Head of caudate nucleus (tissue), 42 donors: ENCODE results near the gene RPS2.
"Not testable (repeated sequence)": the region's sequence is repeated elsewhere in the genome, so short reads cannot be mapped to it uniquely, and the experiment has no call there.

Experiments used
- DNase-seq, 42 donors: peaks; one replicate each; pipeline versions ENCODE4 v3.0.0 to v3.0.0-alpha.2; 2020 to 2021; ENCODE audit warnings: mixed read lengths in 7 of 42
- intact Hi-C: fragments of 100-400 bp; cut with DNase I; formaldehyde crosslinking; loops from one replicate; pipeline ENCODE4 v1.15.0; 2022

Gene RPS2

GRCh38 chr16:1950047-1950446 is 14.6 kb downstream of the RPS2 start:
- DNase-seq = no peak
- intact Hi-C loops = no loop called here

GRCh38 chr16:1949507-1949906 is 15.1 kb downstream of the RPS2 start:
- intact Hi-C loops = no loop called here
- no peak for DNase-seq

DNA sequence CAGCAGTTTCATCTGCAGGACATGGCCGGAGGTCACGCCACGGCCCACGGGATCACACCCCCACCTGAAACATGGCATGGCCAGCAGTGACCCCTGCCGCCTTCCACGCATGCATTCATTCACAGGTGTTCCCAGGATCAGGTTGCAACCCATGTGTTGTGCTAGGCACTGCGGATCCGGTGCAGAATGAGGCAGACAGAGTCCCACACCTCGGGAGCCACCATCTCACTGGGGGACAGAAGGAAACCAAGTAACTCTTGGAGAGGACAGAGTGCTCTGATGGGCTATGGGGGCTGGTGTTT is 17.3 kb downstream of the RPS2 start:
- intact Hi-C loops = no loop called here
- no peak for DNase-seq

DNA sequence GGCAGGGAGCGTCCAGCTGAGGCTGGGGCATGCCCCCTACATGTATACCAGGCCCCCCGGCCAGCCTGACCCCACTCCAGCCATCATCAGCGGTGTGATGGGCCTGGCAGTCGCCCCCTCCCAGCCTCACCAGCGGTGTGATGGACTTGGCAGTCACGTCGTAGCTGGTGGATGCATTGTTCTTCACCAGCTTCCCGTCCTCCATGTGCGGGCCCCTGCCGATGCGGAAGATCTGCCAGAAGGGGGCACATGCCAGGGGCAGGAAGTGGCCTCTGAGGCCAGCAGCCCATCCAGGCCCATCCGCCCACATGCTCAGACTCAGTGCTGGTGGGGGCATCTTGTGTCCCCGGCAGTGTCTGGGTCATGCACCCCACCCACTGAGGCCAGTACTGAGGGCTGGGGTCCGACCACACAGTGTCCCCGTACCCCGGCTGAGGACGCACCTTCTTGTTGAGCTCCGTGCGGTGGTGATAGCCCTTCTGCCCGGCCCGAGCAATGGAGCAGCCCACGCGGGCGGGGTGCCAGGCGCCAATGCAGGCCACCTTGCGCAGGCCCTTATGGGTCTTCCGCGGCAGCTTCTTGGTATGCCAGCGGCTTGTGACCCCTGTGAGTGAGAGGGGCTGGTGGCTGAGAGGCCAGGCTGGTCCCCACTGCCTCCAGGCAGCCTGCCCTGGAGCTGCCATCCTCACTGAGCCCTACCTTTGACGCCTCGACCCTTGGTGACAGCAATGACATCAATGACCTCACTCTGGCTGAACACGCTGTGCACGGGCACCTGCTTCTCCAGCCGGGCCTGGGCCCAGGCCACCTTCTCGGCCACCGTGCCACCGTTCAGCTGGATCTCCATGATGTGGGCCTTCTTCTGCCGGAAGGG is 17.9 kb downstream of the RPS2 start:
- no peak for DNase-seq
- intact Hi-C loops = no loop called here

DNA sequence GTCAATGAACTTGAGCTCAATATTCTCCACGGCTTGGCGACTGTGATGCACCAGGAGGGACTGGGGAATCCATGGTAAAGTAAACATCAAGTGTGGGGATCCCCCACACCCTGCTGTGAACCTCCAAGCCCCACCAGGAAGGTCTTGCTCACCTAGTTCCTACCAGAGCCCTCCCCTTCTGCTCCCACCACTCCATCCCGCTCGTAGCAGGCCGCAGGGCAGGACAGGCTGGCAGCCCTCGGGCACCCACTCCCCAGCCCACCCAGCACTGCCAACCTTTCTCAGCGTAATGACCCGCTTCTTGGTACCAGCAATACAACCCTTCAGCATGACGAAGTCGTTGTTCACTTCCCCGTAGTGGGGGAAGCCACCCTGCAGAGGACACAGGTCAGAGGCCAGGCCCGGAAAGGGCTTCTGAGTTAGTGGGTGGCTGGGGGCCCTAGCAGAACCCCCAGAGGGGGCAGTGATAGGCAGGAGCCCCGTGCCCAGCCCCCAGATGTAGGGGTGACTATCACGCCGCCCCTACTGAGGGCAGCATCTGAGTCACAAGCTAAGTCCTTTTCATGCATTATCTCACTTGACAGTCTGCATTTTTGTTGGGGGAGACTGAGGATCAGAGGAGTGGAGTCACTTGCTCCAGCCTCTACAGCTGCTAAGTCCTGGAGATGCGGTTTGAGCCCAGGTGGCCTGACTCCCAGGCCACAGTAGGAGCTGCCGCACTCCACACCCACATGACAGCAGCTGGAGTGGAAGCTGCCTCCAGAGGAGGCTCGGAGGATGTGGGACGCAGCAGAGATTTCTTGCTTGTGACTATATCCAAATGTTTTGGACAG is 18.9 kb downstream of the RPS2 start:
- intact Hi-C loops = no loop called here
- no peak for DNase-seq

DNA sequence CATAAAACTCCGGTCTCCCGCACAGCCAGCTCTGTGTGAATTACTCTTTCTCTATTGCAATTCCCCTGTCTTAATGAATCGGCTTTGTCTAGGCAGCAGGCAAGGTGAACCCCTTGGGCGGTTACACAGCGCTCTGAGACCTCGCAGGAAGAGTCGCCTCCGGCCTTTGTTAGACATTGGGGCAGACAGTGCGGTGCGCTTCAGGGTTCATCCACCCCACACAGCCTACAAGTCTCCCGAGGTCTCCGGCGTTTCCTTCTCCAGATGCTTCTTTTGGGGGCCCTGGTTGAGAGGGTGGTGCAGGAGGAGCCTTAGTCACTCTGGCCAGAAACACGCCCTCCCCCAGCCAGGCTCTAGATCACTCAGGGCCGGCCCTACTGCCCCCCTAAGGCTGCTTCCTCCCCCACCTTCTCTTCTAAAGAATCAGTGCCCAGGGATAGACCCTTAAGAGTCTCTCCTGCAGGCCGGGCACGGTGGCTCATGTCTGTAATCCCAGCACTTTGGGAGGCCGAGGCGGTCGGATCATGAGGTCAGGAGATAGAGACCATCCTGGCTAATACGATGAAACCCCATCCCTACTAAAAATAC is 19.9 kb downstream of the RPS2 start:
- DNase-seq = no peak
- intact Hi-C loops = no loop called here

DNA sequence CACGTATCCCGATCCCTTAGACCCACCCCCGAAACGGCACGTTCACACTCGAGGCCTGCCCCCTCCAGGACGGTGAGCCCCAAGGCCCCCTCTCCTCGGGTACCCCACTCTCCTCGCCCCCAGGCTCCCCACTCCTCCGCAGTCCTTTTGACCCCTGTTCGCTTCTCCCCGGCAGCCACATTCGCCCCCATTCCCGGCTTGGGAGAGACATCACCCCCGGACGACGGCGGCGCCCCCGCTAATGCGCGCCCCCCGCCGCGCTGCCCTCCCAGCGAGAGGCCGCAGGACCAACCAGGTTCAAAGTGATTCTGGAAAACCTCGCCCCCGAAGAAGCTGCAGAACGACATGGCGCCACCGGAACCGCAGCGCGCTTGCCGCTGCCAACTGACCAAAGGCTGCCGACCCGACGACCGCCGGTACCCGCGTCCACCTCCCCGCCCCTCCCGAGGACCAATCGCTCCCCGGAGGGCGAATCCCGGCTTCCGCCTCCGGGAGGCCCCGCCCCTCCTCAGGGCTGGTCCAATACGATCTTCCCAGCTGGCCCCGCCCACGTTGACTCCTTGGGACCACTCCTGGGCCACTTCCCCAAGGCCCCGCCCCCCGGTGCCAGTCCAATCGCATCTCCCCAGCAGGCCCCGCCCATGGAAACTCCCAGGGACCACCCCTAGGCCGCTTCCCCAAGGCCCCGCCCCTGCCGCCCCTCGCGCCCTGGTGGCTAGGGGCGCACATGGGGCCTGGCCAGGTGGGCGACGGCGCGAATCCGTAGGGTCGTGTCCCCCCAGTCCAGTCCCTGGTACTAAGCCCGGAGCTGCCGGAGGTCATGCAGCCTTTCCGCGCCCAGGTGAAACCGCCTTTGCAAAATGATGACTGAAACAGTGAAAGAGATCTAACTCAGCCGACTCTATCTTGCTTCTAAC is 21.6 kb downstream of the RPS2 start, which contains the start of gene MSRB1:
Gene MSRB1, minus strand, starts transcription at position 390 of the 917 bp plus-strand sequence. Its CDS starts 43 bp downstream, at position 347.
- DNase-seq = peak; percentile 98 to 100 (median 100)
- intact Hi-C loops = no loop called here

DNA sequence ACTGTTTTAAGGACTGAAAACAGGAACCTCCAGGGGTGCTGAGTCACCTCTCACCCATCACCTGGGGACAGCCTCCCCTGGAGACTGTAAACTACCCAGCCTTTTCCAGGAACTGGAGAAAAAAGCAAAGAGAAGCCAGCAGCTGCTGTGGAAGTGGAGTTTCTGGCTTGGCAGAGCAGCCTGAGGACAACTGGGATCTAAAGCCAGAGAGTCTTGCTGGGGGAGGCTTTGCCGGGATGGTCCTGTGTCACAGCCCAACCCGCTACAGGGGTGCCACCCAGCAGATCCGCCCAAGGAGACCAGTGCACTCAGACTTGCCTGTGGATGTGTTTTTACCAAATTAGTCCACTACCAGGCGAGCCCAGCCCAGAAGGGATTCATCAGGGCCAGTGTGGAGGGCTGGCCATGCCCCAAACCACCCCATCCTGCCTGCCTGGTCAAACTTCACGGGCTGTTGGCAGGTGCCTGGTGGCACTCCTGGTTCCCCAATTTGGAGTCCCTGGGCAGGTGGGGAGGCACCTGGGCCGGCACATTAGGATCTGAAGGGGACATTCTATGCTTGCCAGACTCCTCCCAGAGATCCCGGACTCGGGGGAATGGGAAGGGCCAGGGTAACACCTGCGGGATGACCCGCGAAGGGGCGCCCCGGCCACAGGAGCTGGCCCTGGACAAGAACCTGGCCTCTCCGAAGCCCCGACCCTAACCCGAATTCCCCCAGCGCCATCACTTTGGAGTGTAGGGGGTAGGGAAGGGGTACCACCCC is 22.4 kb downstream of the RPS2 start:
- DNase-seq = no peak
- intact Hi-C loops = no loop called here

GRCh38 chr16:1941162-1942046 is 23.2 kb downstream of the RPS2 start:
- peak in 5 of 42 donors; percentile 28 to 64 (median 52) for DNase-seq
- intact Hi-C loops = no loop called here

DNA sequence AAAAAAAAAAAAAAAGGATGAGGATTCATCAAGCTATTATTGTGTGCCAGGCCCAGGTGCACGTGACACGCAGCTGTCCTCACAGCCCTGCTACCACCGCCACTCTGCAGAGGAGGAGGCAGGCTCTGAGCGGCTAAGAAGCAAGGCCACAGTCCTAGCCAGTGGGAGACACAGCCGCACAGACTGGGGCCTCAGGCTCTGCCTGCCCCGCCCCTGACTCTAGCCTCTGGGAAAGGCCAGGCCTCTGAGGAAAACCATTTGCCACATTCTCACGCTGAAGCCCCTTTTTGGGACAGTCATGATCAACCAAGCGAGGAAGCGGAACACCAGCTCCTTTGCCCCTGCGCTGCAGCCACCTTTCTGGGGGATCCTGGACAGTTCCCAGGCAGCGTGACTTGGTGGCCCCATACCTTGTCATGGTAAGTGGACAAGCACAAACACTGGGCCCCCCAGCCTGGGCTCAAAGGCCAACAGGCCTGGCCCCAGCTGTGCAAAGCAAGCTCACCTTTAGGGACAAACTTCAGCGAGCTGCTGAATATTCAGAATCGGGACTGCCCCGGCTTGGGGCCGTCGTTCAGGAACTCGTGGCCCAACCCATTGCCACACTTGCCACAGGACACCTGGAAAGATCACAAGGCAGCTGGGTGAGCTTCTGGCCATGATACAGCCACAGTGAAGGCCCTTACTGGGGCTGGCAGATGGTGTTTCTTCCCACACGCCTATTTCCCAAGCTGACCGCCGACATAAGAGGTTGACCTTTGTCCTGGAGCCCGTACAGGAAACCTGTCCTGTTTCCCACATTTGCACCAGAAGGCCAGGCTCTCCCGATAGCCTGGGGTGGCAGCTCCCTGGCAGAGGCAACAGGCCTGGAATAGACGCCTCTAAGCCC is 24.1 kb downstream of the RPS2 start:
- DNase-seq = no peak
- intact Hi-C loops = no loop called here

DNA sequence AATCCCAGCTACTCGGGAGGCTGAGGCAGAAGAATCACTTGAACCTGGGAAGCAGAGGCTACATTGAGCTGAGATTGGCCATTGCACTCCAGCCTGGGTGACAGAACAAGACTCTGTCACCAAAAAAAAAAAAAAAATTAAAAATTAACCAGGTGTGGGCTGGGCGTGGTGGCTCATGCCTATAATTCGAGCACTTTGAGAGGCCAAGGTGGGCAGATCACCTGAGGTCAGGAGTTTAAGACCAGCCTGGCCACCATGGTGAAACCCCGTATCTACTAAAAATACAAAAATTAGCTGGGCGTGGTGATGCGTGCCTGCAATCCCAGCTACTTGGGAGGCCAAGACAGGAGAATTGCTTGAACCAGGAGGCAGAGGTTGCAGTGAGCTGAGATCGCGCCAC is 24.8 kb downstream of the RPS2 start:
- intact Hi-C loops, DNase-seq: not testable (repeated sequence)

GRCh38 chr16:1938910-1939309 is 25.7 kb downstream of the RPS2 start:
- DNase-seq = peak in 7 of 42 donors; percentile 31 to 60 (median 42)
- intact Hi-C loops = no loop called here

- DNase-seq = peak in 3 of 42 donors; percentile 16 to 38 (median 28)
- intact Hi-C loops = no loop called here
Measured at GRCh38 chr16:1938316-1938715, 26.3 kb downstream of the RPS2 start.

DNA sequence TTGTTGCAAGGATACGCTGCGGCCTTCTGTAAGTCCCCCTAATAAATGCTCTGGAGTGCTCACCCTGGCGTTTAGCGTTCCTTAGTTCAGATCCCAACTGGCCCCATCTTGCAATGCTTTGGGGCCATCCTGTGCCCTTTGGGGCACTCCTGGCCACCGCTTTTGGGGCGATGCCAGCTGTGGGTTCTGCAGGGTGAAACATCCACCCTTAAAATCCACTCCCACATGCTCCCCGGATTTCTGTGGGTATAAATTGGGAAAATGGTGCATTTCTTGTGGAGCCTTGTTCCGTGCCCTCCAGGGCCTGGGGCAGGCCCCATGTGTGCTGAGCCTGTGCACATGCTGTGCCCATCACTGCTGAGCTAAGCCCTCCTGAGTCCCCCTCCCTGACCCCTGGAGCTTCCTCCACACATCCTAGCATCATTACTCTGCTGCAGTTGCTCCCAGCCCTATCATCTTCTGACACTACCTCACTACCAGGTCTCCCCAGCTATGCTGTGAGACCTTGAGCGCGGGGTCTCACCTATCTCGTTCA is 27.6 kb downstream of the RPS2 start:
- DNase-seq = no peak
- intact Hi-C loops = no loop called here

DNA sequence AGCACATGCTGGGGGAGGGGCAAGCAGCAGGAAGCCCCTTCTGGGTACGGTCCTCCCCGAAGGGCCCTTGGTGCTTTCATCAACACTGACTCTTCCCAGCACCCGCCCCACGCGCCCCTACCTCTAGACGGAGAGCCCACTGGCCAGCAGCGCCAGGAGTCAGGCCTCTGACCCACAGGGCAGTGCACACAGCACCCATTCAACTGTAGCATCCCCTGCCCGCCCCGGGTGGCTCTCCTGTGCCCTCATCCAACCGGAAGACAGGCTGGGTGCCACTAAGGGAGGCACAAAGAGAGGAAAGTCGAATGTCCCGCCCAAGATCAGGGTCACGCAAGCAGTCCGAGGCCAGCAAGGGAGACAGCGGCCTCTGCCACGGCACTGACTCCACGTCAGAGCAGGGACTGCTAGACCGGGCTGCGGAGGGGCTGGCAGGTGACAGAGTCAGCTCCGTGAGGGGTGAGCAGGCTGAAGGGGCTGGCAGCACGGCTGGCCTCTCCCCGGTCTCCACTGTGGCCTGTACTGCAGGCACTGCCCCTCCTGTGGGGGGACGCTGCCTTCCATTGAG is 31.4 kb downstream of the RPS2 start:
- intact Hi-C loops = no loop called here
- DNase-seq = no peak
